GM23248 (cell line): ENCODE measurements around the gene GNG8. TPM values are rescaled to one million over a fixed set of nuclear protein-coding genes. Genes with fewer than 3 reads are reported as not detected.

Source experiments
- DNase-seq: peaks from one replicate; pipeline ENCODE4 v3.0.0-alpha.2; 2015
- H2AFZ ChIP-seq: fragments of 200-600 bp; sonication (generic); 2 replicates; pipeline ENCODE4 v1.6.1; 2016; ENCODE audit warnings: antibody characterized with exemption
- H3F3A ChIP-seq: fragments of 200-600 bp; sonication (generic); 2 replicates; pipeline ENCODE4 v1.6.1; 2016; ENCODE audit warnings: mild to moderate bottlenecking, antibody characterized with exemption, mixed run types; ENCODE audit not compliant: insufficient read depth
- H3K27ac ChIP-seq: fragments of 200-600 bp; sonication (generic); 2 replicates; pipeline ENCODE4 v1.5.1; 2016; ENCODE audit warnings: mild to moderate bottlenecking
- H3K27me3 ChIP-seq: fragments of 200-600 bp; sonication (generic); replicated peaks from 2 replicates; pipeline ENCODE4 v1.6.1; 2016; ENCODE audit warnings: mild to moderate bottlenecking; ENCODE audit not compliant: insufficient read depth
- H3K36me3 ChIP-seq: fragments of 200-600 bp; sonication (generic); 2 replicates; pipeline ENCODE4 v1.6.1; 2016; ENCODE audit warnings: low read depth, mild to moderate bottlenecking
- H3K4me1 ChIP-seq: fragments of 200-600 bp; sonication (generic); 2 replicates; pipeline ENCODE4 v1.6.1; 2016; ENCODE audit warnings: mild to moderate bottlenecking; ENCODE audit not compliant: insufficient read depth
- H3K4me2 ChIP-seq: fragments of 200-600 bp; sonication (generic); one replicate; pipeline ENCODE4 v1.6.1; 2016; ENCODE audit warnings: mild to moderate bottlenecking; ENCODE audit not compliant: unreplicated experiment
- H3K4me3 ChIP-seq: fragments of 200-600 bp; sonication (generic); 2 replicates; pipeline ENCODE4 v1.5.1; 2016; ENCODE audit warnings: mild to moderate bottlenecking
- H3K79me2 ChIP-seq: fragments of 200-600 bp; sonication (generic); 2 replicates; pipeline ENCODE4 v1.6.1; 2016; ENCODE audit warnings: mild to moderate bottlenecking; ENCODE audit not compliant: insufficient read depth
- H3K9ac ChIP-seq: fragments of 200-600 bp; sonication (generic); 2 replicates; pipeline ENCODE4 v1.6.1; 2016; ENCODE audit warnings: mild to moderate bottlenecking
- H3K9me2 ChIP-seq: fragments of 200-600 bp; sonication (generic); 2 replicates; pipeline ENCODE4 v1.6.1; 2016; ENCODE audit warnings: mixed run types, mild to moderate bottlenecking, moderate library complexity; ENCODE audit not compliant: insufficient read depth
- H3K9me3 ChIP-seq: fragments of 200-600 bp; sonication (generic); one replicate; pipeline ENCODE4 v1.6.1; 2017; ENCODE audit warnings: low read depth
- H4K20me1 ChIP-seq: fragments of 200-600 bp; sonication (generic); 2 replicates; pipeline ENCODE4 v1.6.0; 2016; ENCODE audit not compliant: insufficient read depth
- EZH2 ChIP-seq: fragments of 200-600 bp; sonication (generic); IDR thresholded peaks from 2 replicates; pipeline ENCODE4 v1.6.1; 2018; ENCODE audit warnings: antibody characterized with exemption, mild to moderate bottlenecking; ENCODE audit not compliant: insufficient read depth, poor library complexity, severe bottlenecking
- EZH2phosphoT487 ChIP-seq: fragments of 200-600 bp; sonication (generic); IDR thresholded peaks from 2 replicates; pipeline ENCODE4 v1.6.1; 2018; ENCODE audit warnings: antibody characterized with exemption, moderate library complexity, mild to moderate bottlenecking, low read depth; ENCODE audit not compliant: insufficient read depth
- WGBS, 2 experiments: methylation state at CpG; one replicate each; pipeline ENCODE4 v1.1.6; 2015 to 2017; ENCODE audit warnings: low lambda C conversion rate in 2 of 2, low coverage in 1 of 2; ENCODE audit errors: missing lambda C conversion rate in 2 of 2; 5-methylcytosine and 5-hydroxymethylcytosine counted together
- in situ Hi-C: fragments of 300-500 bp; cut with MboI; formaldehyde crosslinking; loops from 2 replicates; pipeline ENCODE4 v1.15.0; 2020
- polyA plus RNA-seq: library from polyadenylated mRNA; unstranded; fragments of >200 nt; fragmentation: Nextera tagmentation; extraction: Ambion mirVana; gene quantifications from 2 replicates; pipeline ENCODE4 v1.2.1, GENCODE V29; 2016
- total RNA-seq: library from RNA; depleted of rRNA; stranded (reverse); fragments of >200 nt; shearing (Covaris generic); gene quantifications from 2 replicates; pipeline ENCODE4 v1.2.3, GENCODE V29; 2014

The GNG8 gene
- total and polyA plus RNA-seq, 2 experiments from 2014 or later = not detected

DNA sequence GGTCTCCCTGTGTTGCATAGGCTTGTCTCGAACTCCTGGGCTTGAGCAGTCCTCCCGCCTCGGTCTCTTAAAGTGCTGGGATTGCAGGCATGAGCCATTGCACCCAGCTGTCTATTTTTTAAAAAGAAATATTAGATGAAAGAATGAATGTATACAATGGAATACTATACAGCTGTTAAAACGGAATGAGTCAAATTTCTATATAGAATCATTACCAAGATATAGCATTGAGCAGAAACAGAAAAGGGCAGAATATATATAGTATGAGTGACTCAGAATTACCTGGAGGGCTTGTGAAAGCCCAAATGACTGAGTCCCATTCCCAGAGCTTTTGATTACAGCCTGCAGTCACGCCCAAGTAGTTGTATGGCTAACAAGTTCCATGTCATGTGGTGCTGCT is 20.5 kb upstream of the GNG8 start:
- TF ChIP-seq EZH2 = no peak
- no peak for TF ChIP-seq EZH2phosphoT487
- DNase-seq = no peak
- no peak overlapping the region for H3K4me3 ChIP-seq
- in situ Hi-C loops = no loop called here
- H3K4me1 ChIP-seq = 0 out of 2 replicates have a peak, but pooled peaks cover under 1% of the 10 kb centered on the region
- H3K27ac ChIP-seq = no peak overlapping the region
- peaks cover under 1% of the 10 kb centered on the region; the same call in 1 of the 2 replicates for H3F3A ChIP-seq
- H4K20me1 ChIP-seq = no peaks in the 10 kb centered on the region
- H3K9me2 ChIP-seq = no peaks in the 10 kb centered on the region
- no peak overlapping the region for H3K4me2 ChIP-seq
- no peaks in the 10 kb centered on the region for H3K27me3 ChIP-seq
- H3K9me3 ChIP-seq = no peaks in the 10 kb centered on the region
- no peaks in the 10 kb centered on the region for H3K79me2 ChIP-seq
- H3K9ac ChIP-seq = no peak overlapping the region
- WGBS, 2 experiments = 90% methylated on average over 5 of the region's 5 CpGs
- no peak overlapping the region for H2AFZ ChIP-seq
- no peaks in the 10 kb centered on the region for H3K36me3 ChIP-seq

DNA sequence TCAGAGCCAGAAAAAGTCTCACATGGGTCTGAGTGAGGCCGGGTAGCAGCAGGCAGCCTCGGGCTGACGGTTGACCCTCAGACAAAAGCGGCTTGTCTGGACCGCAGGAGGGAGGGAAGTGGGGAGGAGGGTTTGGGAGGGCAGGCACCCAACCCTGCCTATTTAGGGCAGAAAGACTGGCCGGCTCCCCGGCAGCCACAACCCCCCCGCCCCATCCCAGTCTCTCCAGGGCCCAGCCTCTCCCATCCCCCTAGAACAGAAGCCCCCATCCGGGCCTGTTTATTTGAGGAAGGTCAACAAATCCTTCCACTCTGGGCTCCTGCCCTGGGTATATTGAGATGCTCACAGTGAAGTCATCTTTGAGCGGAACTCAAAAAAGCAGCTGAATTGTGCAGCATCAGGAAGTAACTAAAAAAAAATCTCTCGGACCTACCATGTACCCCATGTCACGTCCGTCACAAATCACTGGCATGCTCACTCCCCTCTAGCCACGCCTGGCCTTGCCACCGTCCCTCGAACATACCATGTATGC is 18.7 kb upstream of the GNG8 start:
- H3K79me2 ChIP-seq = no peaks in the 10 kb centered on the region
- no peak for DNase-seq
- H3K4me2 ChIP-seq = no peak overlapping the region
- no peaks in the 10 kb centered on the region for H3F3A ChIP-seq
- no peak for TF ChIP-seq EZH2
- TF ChIP-seq EZH2phosphoT487 = no peak
- in situ Hi-C loops = no loop called here
- no peak overlapping the region for H3K27ac ChIP-seq
- H3K9me3 ChIP-seq = no peaks in the 10 kb centered on the region
- no peaks in the 10 kb centered on the region for H4K20me1 ChIP-seq
- H3K9ac ChIP-seq = no peak overlapping the region
- no peaks in the 10 kb centered on the region for H3K9me2 ChIP-seq
- H3K36me3 ChIP-seq = no peaks in the 10 kb centered on the region
- H2AFZ ChIP-seq = no peak overlapping the region
- 82 to 94% methylated on average over 11 to 16 of the region's 16 CpGs for WGBS, 2 experiments
- H3K27me3 ChIP-seq = no peaks in the 10 kb centered on the region
- no peaks in the 10 kb centered on the region for H3K4me1 ChIP-seq
- H3K4me3 ChIP-seq = no peak overlapping the region

DNA sequence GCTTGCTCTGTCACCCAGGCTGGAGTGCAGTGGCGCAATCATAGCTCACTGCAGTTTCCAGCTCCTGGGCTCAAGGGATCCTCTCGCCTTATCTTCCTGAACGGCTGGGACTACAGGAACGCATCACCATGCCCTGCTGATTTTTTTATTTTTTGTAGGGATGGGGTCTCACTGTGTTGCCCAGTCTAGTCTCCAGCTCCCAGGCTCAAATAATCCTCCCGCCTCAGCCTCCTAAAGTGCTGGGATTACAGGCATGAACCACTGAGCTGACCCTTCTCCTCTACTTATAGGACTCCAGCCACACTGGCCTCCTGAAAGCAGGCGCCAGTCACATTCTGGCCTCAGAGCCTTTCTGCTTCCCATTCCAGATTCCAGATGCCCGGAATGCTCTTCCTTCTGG is 14.4 kb upstream of the GNG8 start:
- WGBS, 2 experiments = 92 to 93% methylated on average over 7 of the region's 7 CpGs
- Histone ChIP-seq H3K9ac (no peak overlapping the region), H3K4me1 (no peaks in the 10 kb centered on the region), H3K4me3 (no peak overlapping the region), H3K27ac (no peak overlapping the region), H3K27me3 (no peaks in the 10 kb centered on the region), H3K79me2 (no peaks in the 10 kb centered on the region), H3K4me2 (no peak overlapping the region), H3K9me2 (no peaks in the 10 kb centered on the region), H4K20me1 (no peaks in the 10 kb centered on the region), H2AFZ (no peak overlapping the region), H3F3A (no peaks in the 10 kb centered on the region), H3K36me3 (no peaks in the 10 kb centered on the region), H3K9me3 (no peaks in the 10 kb centered on the region)
- TF ChIP-seq EZH2phosphoT487 (no peak), EZH2 (no peak)
- in situ Hi-C loops = no loop called here
- no peak for DNase-seq

DNA sequence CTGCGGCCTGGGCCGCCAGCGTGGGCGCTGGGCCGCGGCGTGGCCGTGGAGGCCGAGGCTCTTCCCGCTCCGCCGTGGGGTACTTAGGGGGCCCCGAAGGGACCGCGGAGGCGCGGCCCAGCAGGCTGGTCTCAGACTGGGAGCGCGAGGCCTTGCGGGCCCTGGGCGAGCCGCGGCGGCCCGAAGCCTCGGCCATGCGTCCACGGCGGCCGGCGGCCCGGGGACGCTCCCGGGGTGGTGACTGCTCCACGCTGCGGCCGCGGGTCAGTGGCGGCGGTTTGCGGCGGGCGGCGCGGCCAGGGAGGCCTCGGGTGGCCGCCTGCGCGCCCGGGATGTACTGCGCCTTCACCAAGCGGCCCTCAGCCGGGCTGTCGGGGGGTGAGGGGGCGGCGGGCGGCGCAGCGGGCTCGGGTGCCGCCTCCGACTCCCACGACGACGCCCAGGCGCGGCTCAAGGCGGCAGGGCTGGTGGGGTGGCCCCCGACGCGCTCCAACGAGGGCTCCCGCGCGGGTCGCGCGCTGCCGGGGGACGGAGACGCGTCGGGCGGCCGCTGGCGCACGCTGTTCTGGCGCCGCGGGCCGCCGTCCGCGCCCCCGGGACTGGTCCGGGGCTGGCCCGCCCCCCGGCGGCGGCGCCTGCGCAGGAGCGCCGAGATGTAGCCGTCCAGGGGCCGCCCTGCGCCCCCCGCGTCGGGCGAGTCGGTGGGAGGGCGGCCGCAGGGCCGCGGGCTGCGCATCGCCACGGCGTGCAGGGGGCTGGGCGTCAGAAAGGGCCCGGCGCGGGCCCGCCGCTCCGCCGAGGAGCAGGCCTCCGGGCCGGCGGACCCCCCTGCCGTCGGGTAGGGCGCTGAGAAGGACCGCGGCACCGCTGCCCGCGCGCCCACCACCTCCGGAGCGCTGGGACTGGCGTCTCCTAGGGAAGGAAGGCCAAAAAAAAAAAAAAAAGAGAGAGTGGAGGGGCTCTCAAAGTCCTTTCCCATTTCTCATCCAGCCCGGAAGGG is 13.3 kb upstream of the GNG8 start:
- no peak overlapping the region for H3K9ac ChIP-seq
- TF ChIP-seq EZH2phosphoT487 (no peak), EZH2 (no peak)
- H3K27ac ChIP-seq = no peak overlapping the region
- H3K4me3 ChIP-seq = no peak overlapping the region
- 91 to 96% methylated on average over 27 to 144 of the region's 144 CpGs for WGBS, 2 experiments
- no peaks in the 10 kb centered on the region for H4K20me1 ChIP-seq
- H3K36me3 ChIP-seq = no peaks in the 10 kb centered on the region
- in situ Hi-C loops = no loop called here
- H3K4me1 ChIP-seq = no peaks in the 10 kb centered on the region
- no peaks in the 10 kb centered on the region for H3K27me3 ChIP-seq
- no peak overlapping the region for H2AFZ ChIP-seq
- H3K79me2 ChIP-seq = no peaks in the 10 kb centered on the region
- no peaks in the 10 kb centered on the region for H3K9me2 ChIP-seq
- H3K4me2 ChIP-seq = no peak overlapping the region
- no peak for DNase-seq
- no peaks in the 10 kb centered on the region for H3F3A ChIP-seq
- H3K9me3 ChIP-seq = no peaks in the 10 kb centered on the region
